Measurements from ENCODE around the gene HMX1. TPM values are rescaled to one million over a fixed set of nuclear protein-coding genes. Genes with fewer than 3 reads are reported as not detected.

Gene HMX1
- total RNA-seq, 2 experiments from 2014 or later = not detected

- Mint-ChIP-seq H3K9me3 (ENCODE audit: low read depth) (peaks cover 3% of the 10 kb centered on the region), H3K36me3 (peaks cover 2% of the 10 kb centered on the region), H3K27ac (no peak overlapping the region), H3K27me3 (peaks cover 75% of the 10 kb centered on the region), H3K4me3 (no peak overlapping the region), H3K4me1 (peaks cover 3% of the 10 kb centered on the region)
- no peak for DNase-seq
- CTCF ChIA-PET = no interaction called here
- no peak for ATAC-seq
These were observed 2.6 kb upstream of the HMX1 start for GRCh38 chr4:8874003-8874895.

- peaks cover 5% of the 10 kb centered on the region for H3K4me1 Mint-ChIP-seq
- H3K36me3 Mint-ChIP-seq = peaks cover 2% of the 10 kb centered on the region
- H3K27me3 Mint-ChIP-seq = peaks cover 78% of the 10 kb centered on the region
- no peak for ATAC-seq
- CTCF ChIA-PET = no interaction called here
- H3K27ac Mint-ChIP-seq = no peak overlapping the region
- no peak for DNase-seq
- H3K4me3 Mint-ChIP-seq = no peak overlapping the region
- peaks cover 3% of the 10 kb centered on the region for H3K9me3 Mint-ChIP-seq (ENCODE audit: low read depth)
These were observed 1.0 kb upstream of the HMX1 start for GRCh38 chr4:8872402-8873291.

DNA sequence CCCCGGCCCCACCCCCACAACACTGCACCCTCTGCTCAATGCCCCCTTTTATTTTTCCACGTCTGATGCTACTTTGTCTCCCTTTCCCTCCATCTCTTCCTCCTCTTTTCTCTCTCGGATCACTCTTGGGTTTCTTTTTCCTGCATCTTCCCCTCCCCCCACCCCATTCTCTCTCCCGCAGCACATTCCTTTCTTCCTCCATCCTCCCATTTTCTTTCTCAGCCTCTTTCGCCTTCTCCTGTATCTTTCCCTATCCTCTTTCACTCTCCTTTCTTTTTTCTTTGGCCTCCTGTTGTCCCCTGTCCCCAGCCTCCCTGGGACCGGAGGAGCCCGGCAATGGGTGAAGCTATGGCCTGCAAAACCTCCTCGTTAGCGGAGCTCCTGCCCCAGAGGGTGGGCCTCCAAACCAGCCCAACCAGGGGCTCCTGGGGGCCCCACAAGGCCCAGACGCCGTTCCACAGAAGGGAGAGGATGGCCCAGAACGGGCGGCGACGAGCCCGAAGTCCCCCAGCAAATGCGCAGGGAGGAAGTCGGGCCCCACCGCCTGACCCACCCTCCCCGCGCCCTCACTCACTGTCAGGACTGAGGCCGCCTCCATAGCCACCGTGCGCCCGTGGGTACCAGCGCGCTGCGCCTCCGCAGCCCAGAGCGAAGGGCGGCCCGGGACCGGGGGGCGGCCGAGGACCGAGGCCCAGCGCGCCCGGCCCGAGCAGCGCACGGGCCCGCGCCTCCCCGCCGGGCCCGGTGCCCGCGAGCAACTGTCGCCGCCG lies 807 bp downstream of the HMX1 start:
- no peak overlapping the region for H3K27ac Mint-ChIP-seq

DNA sequence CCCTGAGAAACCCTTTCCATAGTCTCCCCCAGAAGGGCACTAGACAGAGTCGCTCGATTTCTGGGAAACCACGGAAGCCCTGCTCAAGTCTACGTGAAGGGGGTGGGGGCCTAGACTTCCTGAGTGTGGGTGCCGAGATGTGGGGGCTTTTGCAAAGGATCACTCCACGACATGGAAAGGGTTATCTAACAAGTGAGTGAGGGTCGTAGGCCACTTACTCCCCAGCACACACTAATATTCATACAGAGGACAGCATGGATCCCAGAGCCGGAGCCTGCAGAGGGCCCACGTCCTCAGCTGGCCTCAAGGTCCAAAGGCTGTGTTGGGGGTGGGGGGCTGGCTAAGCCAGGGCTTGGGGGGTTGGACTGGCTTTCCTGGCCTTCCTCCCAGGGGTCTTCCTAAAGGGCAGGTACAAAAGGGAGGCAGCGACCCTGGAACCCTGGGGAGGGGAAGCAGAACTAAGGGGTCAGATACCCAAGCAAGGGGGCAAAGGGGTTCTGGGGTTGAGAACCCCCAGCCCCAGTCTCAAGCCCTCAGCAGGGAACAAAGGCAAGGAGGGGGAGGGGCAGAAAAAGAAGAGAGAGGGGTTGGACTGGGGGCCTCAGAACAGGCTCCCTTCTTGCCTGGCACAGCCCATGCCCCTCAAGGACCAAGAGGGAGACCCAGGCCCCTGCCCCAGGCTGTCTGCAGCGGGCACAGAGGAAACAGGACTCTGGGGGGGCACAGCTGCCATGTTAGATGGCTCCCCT lies 1.6 kb downstream of the HMX1 start:
- no peak for ATAC-seq
- DNase-seq = no peak
- H3K4me3 Mint-ChIP-seq = no peak overlapping the region
- H3K9me3 Mint-ChIP-seq (ENCODE audit: low read depth) = peaks cover under 1% of the 10 kb centered on the region
- H3K4me1 Mint-ChIP-seq = peaks cover 2% of the 10 kb centered on the region
- H3K36me3 Mint-ChIP-seq = peaks cover 2% of the 10 kb centered on the region
- peaks cover 75% of the 10 kb centered on the region for H3K27me3 Mint-ChIP-seq
- CTCF ChIA-PET = no interaction called here
- H3K27ac Mint-ChIP-seq = no peak overlapping the region

More for the DNA sequence above, 807 bp downstream of the HMX1 start:
- H3K9me3 Mint-ChIP-seq (ENCODE audit: low read depth) = peaks cover 3% of the 10 kb centered on the region
- ATAC-seq (no peak), DNase-seq (no peak)
- H3K4me3 Mint-ChIP-seq = no peak overlapping the region
- H3K36me3 Mint-ChIP-seq = peaks cover 2% of the 10 kb centered on the region
- CTCF ChIA-PET = no interaction called here
- H3K4me1 Mint-ChIP-seq = peaks cover 5% of the 10 kb centered on the region
- H3K27me3 Mint-ChIP-seq = peaks cover 77% of the 10 kb centered on the region

- Mint-ChIP-seq H3K27me3 (peaks cover 75% of the 10 kb centered on the region), H3K4me1 (peaks cover 2% of the 10 kb centered on the region), H3K9me3 (ENCODE audit: low read depth) (no peaks in the 10 kb centered on the region), H3K36me3 (no peaks in the 10 kb centered on the region), H3K4me3 (no peak overlapping the region), H3K27ac (peak overlapping the region; percentile 45)
- CTCF ChIA-PET = no interaction called here
- DNase-seq (no peak), ATAC-seq (no peak)
These were observed 2.4 kb downstream of the HMX1 start for GRCh38 chr4:8869002-8869897.

DNA sequence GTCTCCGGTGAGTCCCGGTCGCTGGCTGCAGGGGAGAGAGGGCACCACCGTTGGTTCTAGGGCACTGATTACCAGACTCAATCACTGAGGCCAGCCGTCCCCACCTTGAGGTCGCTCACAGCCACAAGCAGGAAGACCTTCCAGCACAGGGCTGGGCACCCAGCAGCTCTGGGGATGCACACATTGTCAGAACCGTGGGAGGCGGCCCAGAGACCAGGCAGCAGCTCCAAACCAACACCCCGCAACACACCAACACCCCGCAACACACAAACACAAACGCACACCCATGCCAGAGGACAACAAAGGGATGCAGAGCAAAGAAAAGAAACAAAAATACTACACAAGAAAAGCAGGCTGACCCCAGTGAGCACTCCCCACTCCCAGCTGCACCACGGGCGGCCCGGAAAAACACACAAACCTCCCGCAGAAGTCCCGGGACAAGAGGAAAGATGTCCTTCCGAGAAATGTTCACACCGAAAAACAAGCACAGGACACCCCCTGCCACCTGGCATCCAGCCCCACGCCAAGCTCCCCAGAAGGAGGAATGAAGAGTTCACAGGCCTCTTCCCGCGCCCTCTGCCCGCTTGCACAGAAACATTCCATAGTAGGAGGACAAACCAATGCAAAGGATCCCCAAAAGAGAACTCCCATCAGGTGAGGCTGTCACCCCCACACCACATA lies 3.2 kb downstream of the HMX1 start:
- CTCF ChIA-PET = no interaction called here
- H3K27me3 Mint-ChIP-seq = peaks cover 76% of the 10 kb centered on the region

GRCh38 chr4:8867624-8868320 lies 3.9 kb downstream of the HMX1 start:
- no peaks in the 10 kb centered on the region for H3K9me3 Mint-ChIP-seq (ENCODE audit: low read depth)
- no peaks in the 10 kb centered on the region for H3K36me3 Mint-ChIP-seq
- peaks cover 2% of the 10 kb centered on the region for H3K4me1 Mint-ChIP-seq
- CTCF ChIA-PET = no interaction called here
- H3K27ac Mint-ChIP-seq = no peak overlapping the region
- H3K27me3 Mint-ChIP-seq = peaks cover 75% of the 10 kb centered on the region
- DNase-seq (no peak), ATAC-seq (no peak)
- H3K4me3 Mint-ChIP-seq = no peak overlapping the region

More for the DNA sequence above, 3.2 kb downstream of the HMX1 start:
- Mint-ChIP-seq H3K4me1 (peaks cover 2% of the 10 kb centered on the region), H3K9me3 (ENCODE audit: low read depth) (no peaks in the 10 kb centered on the region), H3K4me3 (no peak overlapping the region), H3K36me3 (no peaks in the 10 kb centered on the region), H3K27ac (peak overlapping the region; percentile 45)
- DNase-seq (no peak), ATAC-seq (no peak)

GRCh38 chr4:8866828-8867623 lies 4.6 kb downstream of the HMX1 start:
- Mint-ChIP-seq H3K36me3 (no peaks in the 10 kb centered on the region), H3K4me3 (no peak overlapping the region), H3K27me3 (peaks cover 75% of the 10 kb centered on the region), H3K4me1 (peaks cover 2% of the 10 kb centered on the region), H3K9me3 (ENCODE audit: low read depth) (no peaks in the 10 kb centered on the region), H3K27ac (no peak overlapping the region)
- CTCF ChIA-PET = no interaction called here
- DNase-seq = no peak
- no peak for ATAC-seq

GRCh38 chr4:8866421-8866820 lies 5.2 kb downstream of the HMX1 start:
- CTCF ChIA-PET = no interaction called here
- H3K4me3 Mint-ChIP-seq = no peak overlapping the region
- peaks cover 79% of the 10 kb centered on the region for H3K27me3 Mint-ChIP-seq
- DNase-seq = no peak
- no peaks in the 10 kb centered on the region for H3K9me3 Mint-ChIP-seq (ENCODE audit: low read depth)
- peaks cover 2% of the 10 kb centered on the region for H3K4me1 Mint-ChIP-seq
- no peak for ATAC-seq
- H3K36me3 Mint-ChIP-seq = no peaks in the 10 kb centered on the region
- H3K27ac Mint-ChIP-seq = no peak overlapping the region

DNA sequence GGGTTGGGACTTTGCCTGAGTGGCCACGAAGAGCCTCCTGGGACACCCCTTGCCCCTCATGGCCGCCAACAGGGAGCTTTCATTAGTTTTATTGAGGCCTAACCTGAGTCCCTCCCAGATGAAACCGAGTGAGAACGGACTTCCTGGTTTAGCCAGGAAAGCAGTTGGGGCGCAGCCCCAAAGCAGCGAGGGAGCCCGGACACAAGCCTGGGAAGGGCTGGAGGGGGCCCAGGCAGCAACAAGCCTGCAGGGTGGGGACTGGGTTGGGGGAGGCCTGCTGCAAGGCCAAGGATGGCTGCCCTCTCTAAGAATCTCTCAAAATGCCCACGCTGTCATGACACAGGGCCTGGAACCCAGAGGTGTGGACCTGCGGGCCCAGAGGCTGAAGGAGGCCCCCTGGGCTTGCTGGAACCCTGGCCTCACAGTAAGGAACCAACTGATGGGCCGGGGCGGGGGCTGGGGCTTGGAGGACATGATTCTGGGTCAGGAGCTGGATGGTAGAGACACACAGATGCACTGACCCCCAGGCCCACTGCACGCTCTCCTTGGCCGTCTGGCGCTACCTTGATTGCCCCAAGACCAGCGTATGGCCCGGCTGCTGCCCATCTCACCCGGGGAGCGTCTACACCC lies 5.8 kb downstream of the HMX1 start:
- CTCF ChIA-PET = no interaction called here
- DNase-seq = no peak
- Mint-ChIP-seq H3K4me1 (peaks cover 2% of the 10 kb centered on the region), H3K4me3 (no peak overlapping the region), H3K27ac (no peak overlapping the region), H3K27me3 (peaks cover 81% of the 10 kb centered on the region), H3K9me3 (ENCODE audit: low read depth) (no peaks in the 10 kb centered on the region), H3K36me3 (no peaks in the 10 kb centered on the region)
- no peak for ATAC-seq
